Ovary (tissue), 9 donors: Measurements from ENCODE around the gene YJEFN3. TPM values are rescaled to one million over a fixed set of nuclear protein-coding genes. Genes with fewer than 3 reads are reported as not detected.

Source experiments
- DNase-seq, 5 donors: peaks; one replicate each; pipeline ENCODE4 v3.0.0-alpha.2; 2019 to 2020
- H3K27ac ChIP-seq, 2 donors: fragments of 200-600 bp; one replicate each; pipeline versions ENCODE4 v1.5.1 to v1.8.0; 2019 to 2022
- H3K27me3 ChIP-seq: fragments of 200-600 bp; one replicate; pipeline ENCODE4 v1.8.0; 2022
- H3K36me3 ChIP-seq: fragments of 200-600 bp; sonication (generic); one replicate; pipeline ENCODE4 v1.5.1; 2019
- H3K4me1 ChIP-seq: one replicate; pipeline ENCODE4 v1.8.1; 2013; ENCODE audit warnings: mild to moderate bottlenecking, moderate library complexity; ENCODE audit not compliant: insufficient read depth
- H3K4me3 ChIP-seq: fragments of 200-600 bp; sonication (generic); one replicate; pipeline ENCODE4 v1.5.1; 2017
- H3K9me3 ChIP-seq, 2 donors: fragments of 200-600 bp in 1 of 2; sonication (generic) in 1 of 2; one replicate each; pipeline versions ENCODE4 v1.5.1 to v1.8.1; 2013 to 2019; ENCODE audit warnings: mild to moderate bottlenecking in 1 of 2, moderate library complexity in 1 of 2
- CTCF ChIP-seq, 3 donors: fragments of 450-650 bp in 2 of 3; fragments of 200-600 bp in 1 of 3; IDR thresholded peaks; one replicate each; pipeline versions ENCODE4 v1.5.1 to v1.8.0; 2016 to 2022; ENCODE audit warnings: antibody characterized with exemption in 3 of 3, mild to moderate bottlenecking in 1 of 3
- EP300 ChIP-seq: sonication (generic); formaldehyde crosslinking; IDR thresholded peaks from one replicate; pipeline ENCODE4 v1.6.1; 2017; ENCODE audit warnings: antibody characterized with exemption
- POLR2A ChIP-seq: fragments of 450-650 bp; IDR thresholded peaks from one replicate; pipeline ENCODE4 v1.6.1; 2017; ENCODE audit warnings: antibody characterized with exemption, mild to moderate bottlenecking, moderate library complexity
- WGBS, 3 donors: extraction: QIAGEN DNeasy Blood & Tissue Kit in 1 of 3; methylation state at CpG; one replicate each; pipeline versions ENCODE4 v1.1.5 to v1.1.7; 2013 to 2017; 5-methylcytosine and 5-hydroxymethylcytosine counted together
- intact Hi-C, 4 donors: fragments of 100-400 bp; cut with DNase I; formaldehyde crosslinking; loops; one replicate each; pipeline versions ENCODE4 v1.11.0 to v1.15.1; 2022 to 2023
- polyA plus RNA-seq, 2 donors: library from polyadenylated mRNA; stranded (reverse); fragments of 200-250 nt in 1 of 2; fragments of 350-450 nt in 1 of 2; fragmentation: Illumina TruSeq in 1 of 2; extraction: RNeasy Lipid Tissue Mini Kit (QIAGEN cat#74804) in 1 of 2; gene quantifications; one replicate each; pipeline ENCODE4 v1.2.3, GENCODE V29; 2013 to 2014
- total RNA-seq, 7 donors: library from RNA; depleted of rRNA in 2 of 7; stranded (reverse); fragments of >200 nt in 2 of 7; fragmentation: NEBNext Ultra II Directional in 3 of 7; extraction: Animal tissue kit (Norgen Biotek cat#: 25700) in 3 of 7; gene quantifications; one replicate each; pipeline versions ENCODE4 v1.1.0 to v1.2.4, GENCODE V29; 2016 to 2023
- donor health status: DM: no; HTN: no; CAD: no; lungs with moderate emphysema.
- donor health status: DM: no; HTN: no; CAD: no.
- donor health status: Bipolar disorder and iron deficiency.
- donor health status: DM: yes; HTN: yes; CAD: no.
- donor health status: DM: no; HTN: no; CAD: no.
- donor health status: DM: yes; HTN: yes; CAD: no.

The YJEFN3 gene
- total and polyA plus RNA-seq, 9 donors, result 2.0 to 5.0 (median 2.9) TPM

- Histone ChIP-seq H3K4me1 (peaks cover 14% of the 10 kb centered on the region), H3K27me3 (no peaks in the 10 kb centered on the region), H3K9me3 (no peaks in the 10 kb centered on the region), H3K27ac (no peak overlapping the region), H3K36me3 (no peaks in the 10 kb centered on the region), H3K4me3 (no peak overlapping the region)
- intact Hi-C loops, result no loop called here
- 74 to 75% (median 75%) methylated on average over 13 to 16 of the region's 16 CpGs for WGBS, 3 donors
- no peak for TF ChIP-seq EP300
- TF ChIP-seq POLR2A, result no peak
- TF ChIP-seq CTCF (IDR thresholded peaks at IDR 0.05), result no peak
- DNase-seq, result no peak
Measured at GRCh38 chr19:19541616-19542015, 12.9 kb downstream of the YJEFN3 start.

- 79 to 86% (median 82%) methylated on average over 11 to 12 of the region's 12 CpGs for WGBS, 3 donors
- no peaks in the 10 kb centered on the region for H3K9me3 ChIP-seq
- no peaks in the 10 kb centered on the region for H3K27me3 ChIP-seq
- peaks cover 14% of the 10 kb centered on the region for H3K4me1 ChIP-seq
- no peak overlapping the region for H3K4me3 ChIP-seq
- intact Hi-C loops, result no loop called here
- H3K36me3 ChIP-seq, result no peaks in the 10 kb centered on the region
- no peak for TF ChIP-seq EP300
- no peak for TF ChIP-seq POLR2A
- no peak for TF ChIP-seq CTCF (IDR thresholded peaks at IDR 0.05)
- no peak overlapping the region for H3K27ac ChIP-seq
- DNase-seq, result no peak
Measured at GRCh38 chr19:19542507-19542906, 13.8 kb downstream of the YJEFN3 start.

- 82 to 96% (median 86%) methylated on average over 13 of the region's 13 CpGs for WGBS, 3 donors
- DNase-seq, result no peak
- no peaks in the 10 kb centered on the region for H3K27me3 ChIP-seq
- H3K36me3 ChIP-seq, result no peaks in the 10 kb centered on the region
- TF ChIP-seq POLR2A, result no peak
- no peak for TF ChIP-seq CTCF (IDR thresholded peaks at IDR 0.05)
- TF ChIP-seq EP300, result no peak
- H3K4me1 ChIP-seq, result peaks cover 12% of the 10 kb centered on the region
- intact Hi-C loops, result no loop called here
- no peaks in the 10 kb centered on the region for H3K9me3 ChIP-seq
- H3K4me3 ChIP-seq, result no peak overlapping the region
- no peak overlapping the region for H3K27ac ChIP-seq
Measured at GRCh38 chr19:19543101-19543500, 14.4 kb downstream of the YJEFN3 start.

GRCh38 chr19:19543640-19544039 is 14.9 kb downstream of the YJEFN3 start:
- intact Hi-C loops, result no loop called here
- TF ChIP-seq CTCF (IDR thresholded peaks at IDR 0.05) (no peak), POLR2A (no peak), EP300 (no peak)
- WGBS, 3 donors, result 86 to 92% (median 89%) methylated on average over 18 to 19 of the region's 19 CpGs
- Histone ChIP-seq H3K27me3 (no peaks in the 10 kb centered on the region), H3K4me1 (peaks cover 8% of the 10 kb centered on the region), H3K4me3 (no peak overlapping the region), H3K9me3 (no peaks in the 10 kb centered on the region), H3K36me3 (no peaks in the 10 kb centered on the region), H3K27ac (no peak overlapping the region)
- no peak for DNase-seq
